Measurements from ENCODE around the gene FBXW11. TPM values are rescaled to one million over a fixed set of nuclear protein-coding genes. Genes with fewer than 3 reads are reported as not detected.

FBXW11 gene
- total and polyA plus RNA-seq, 2 donors from 2014 or later, result 16.0 to 44.4 TPM

DNA sequence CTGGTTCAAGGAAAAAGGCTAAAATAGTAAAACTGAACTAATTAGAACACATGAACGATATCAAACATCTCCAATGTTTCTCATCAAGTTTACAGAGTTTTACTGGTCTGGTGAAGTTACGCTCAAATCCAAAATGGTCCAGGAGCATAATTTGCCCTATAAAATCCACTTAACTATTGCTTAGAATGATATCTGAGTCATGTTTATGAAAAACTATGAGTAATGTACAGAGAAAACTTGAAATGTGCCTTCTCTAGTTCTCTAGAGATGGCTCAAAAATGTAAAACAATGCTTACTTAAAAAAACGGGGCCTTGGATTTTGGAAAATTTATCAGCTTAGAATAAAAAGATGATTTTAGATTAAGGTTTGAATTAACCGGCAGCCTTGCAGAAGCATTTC, 108.1 kb downstream of the FBXW11 start:
- TF ChIP-seq, protein P1, sequence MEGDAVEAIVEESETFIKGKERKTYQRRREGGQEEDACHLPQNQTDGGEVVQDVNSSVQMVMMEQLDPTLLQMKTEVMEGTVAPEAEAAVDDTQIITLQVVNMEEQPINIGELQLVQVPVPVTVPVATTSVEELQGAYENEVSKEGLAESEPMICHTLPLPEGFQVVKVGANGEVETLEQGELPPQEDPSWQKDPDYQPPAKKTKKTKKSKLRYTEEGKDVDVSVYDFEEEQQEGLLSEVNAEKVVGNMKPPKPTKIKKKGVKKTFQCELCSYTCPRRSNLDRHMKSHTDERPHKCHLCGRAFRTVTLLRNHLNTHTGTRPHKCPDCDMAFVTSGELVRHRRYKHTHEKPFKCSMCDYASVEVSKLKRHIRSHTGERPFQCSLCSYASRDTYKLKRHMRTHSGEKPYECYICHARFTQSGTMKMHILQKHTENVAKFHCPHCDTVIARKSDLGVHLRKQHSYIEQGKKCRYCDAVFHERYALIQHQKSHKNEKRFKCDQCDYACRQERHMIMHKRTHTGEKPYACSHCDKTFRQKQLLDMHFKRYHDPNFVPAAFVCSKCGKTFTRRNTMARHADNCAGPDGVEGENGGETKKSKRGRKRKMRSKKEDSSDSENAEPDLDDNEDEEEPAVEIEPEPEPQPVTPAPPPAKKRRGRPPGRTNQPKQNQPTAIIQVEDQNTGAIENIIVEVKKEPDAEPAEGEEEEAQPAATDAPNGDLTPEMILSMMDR (IDR thresholded peaks at IDR 0.05; ENCODE audit: borderline replicate concordance, extremely low read depth, insufficient read depth), result no peak
- Histone ChIP-seq H3K36me3 (ENCODE audit: control insufficient read depth in 2 of 3, insufficient read depth in 3 of 3, low read length in 3 of 3) (peaks cover 0 to 2% (median 0%) of the 10 kb centered on the region in 3 donors), H3K9ac (ENCODE audit: low read length in 3 of 3) (no peak overlapping the region), H3K9me3 (ENCODE audit: control insufficient read depth in 2 of 3, insufficient read depth in 1 of 3, low read length in 3 of 3) (no peaks in the 10 kb centered on the region), H3K4me3 (ENCODE audit: low read length in 3 of 3) (no peak overlapping the region), H3K27me3 (ENCODE audit: control insufficient read depth, insufficient read depth, low read length) (no peaks in the 10 kb centered on the region), H3K4me1 (ENCODE audit: control insufficient read depth in 2 of 3, insufficient read depth in 2 of 3, low read depth in 1 of 3, low read length in 3 of 3) (no peaks in the 10 kb centered on the region), H3K27ac (ENCODE audit: low read depth in 2 of 2, low read length in 2 of 2) (no peak overlapping the region)
- intact Hi-C loops (cut with DNase I), result loop anchor here (10.0 kb wide), 1 partner anchor 474 kb away; no protein-coding TSS in a partner anchor
- DNase-seq (no peak), FAIRE-seq (no peak)

DNA sequence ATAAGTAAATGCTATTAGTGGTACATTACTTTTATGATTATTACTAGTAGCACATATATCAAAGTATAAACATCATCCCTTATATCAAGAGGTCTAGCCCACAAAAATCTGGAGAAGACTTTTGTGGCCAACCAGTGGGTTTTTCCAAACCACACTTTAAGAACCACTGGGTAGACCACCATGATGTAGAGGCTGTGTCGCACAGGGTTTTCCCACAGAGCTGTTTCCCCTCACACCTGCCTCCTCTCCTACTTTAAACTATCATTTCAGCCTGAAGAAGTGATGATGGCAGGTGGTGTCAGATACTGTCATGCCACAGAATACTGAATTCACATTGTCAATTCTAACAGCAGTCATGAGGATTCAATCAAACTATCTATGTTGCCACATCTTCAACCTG, 109.2 kb downstream of the FBXW11 start:
- Histone ChIP-seq H3K9ac (ENCODE audit: low read length in 3 of 3) (no peak overlapping the region), H3K27ac (ENCODE audit: low read depth in 2 of 2, low read length in 2 of 2) (no peak overlapping the region), H3K36me3 (ENCODE audit: control insufficient read depth in 2 of 3, insufficient read depth in 3 of 3, low read length in 3 of 3) (peaks cover 0 to 2% (median 0%) of the 10 kb centered on the region in 3 donors), H3K9me3 (ENCODE audit: control insufficient read depth in 2 of 3, insufficient read depth in 1 of 3, low read length in 3 of 3) (no peaks in the 10 kb centered on the region), H3K4me3 (ENCODE audit: low read length in 3 of 3) (no peak overlapping the region), H3K4me1 (ENCODE audit: control insufficient read depth in 2 of 3, insufficient read depth in 2 of 3, low read depth in 1 of 3, low read length in 3 of 3) (no peaks in the 10 kb centered on the region), H3K27me3 (ENCODE audit: control insufficient read depth, insufficient read depth, low read length) (no peaks in the 10 kb centered on the region)
- intact Hi-C loops (cut with DNase I), result loop anchor here (10.0 kb wide), 1 partner anchor 472 kb away; no protein-coding TSS in a partner anchor
- TF ChIP-seq, protein P1 (IDR thresholded peaks at IDR 0.05; ENCODE audit: borderline replicate concordance, extremely low read depth, insufficient read depth), result no peak
- no peak for DNase-seq
- no peak for FAIRE-seq

DNA sequence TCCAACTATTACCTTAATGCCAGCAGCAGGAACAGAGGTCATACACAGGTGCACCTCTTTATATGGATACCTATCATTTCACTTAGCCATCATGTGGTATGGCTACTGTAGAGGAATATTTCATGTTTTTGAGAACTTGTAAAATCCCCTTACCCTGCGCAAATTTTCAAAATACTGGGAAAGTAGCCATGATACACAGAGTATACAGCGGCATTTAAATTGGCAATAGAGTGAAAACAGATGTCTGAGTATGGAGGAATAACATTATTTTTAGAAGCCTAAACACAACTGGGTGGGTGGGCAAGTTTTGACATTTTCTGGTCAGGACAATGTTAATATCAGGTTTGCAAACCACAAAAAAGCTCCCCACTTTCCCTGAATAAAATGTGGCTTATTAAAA, 111.4 kb downstream of the FBXW11 start:
- TF ChIP-seq, protein P1 (IDR thresholded peaks at IDR 0.05; ENCODE audit: borderline replicate concordance, extremely low read depth, insufficient read depth), result no peak
- intact Hi-C loops (cut with DNase I), result loop anchor here (10.0 kb wide), 1 partner anchor 470 kb away; no protein-coding TSS in a partner anchor
- FAIRE-seq (no peak), DNase-seq (no peak)
- Histone ChIP-seq H3K9me3 (ENCODE audit: control insufficient read depth in 2 of 3, insufficient read depth in 1 of 3, low read length in 3 of 3) (no peaks in the 10 kb centered on the region), H3K9ac (ENCODE audit: low read length in 3 of 3) (no peak overlapping the region), H3K4me1 (ENCODE audit: control insufficient read depth in 2 of 3, insufficient read depth in 2 of 3, low read depth in 1 of 3, low read length in 3 of 3) (peaks cover 0 to 6% (median 3%) of the 10 kb centered on the region in 3 donors), H3K27ac (ENCODE audit: low read depth in 2 of 2, low read length in 2 of 2) (no peak overlapping the region), H3K27me3 (ENCODE audit: control insufficient read depth, insufficient read depth, low read length) (no peaks in the 10 kb centered on the region), H3K36me3 (ENCODE audit: control insufficient read depth in 2 of 3, insufficient read depth in 3 of 3, low read length in 3 of 3) (peaks cover 0 to 2% (median 0%) of the 10 kb centered on the region in 3 donors), H3K4me3 (ENCODE audit: low read length in 3 of 3) (no peak overlapping the region)
